ENCODE results near the gene OPN5.

The OPN5 gene

DNA sequence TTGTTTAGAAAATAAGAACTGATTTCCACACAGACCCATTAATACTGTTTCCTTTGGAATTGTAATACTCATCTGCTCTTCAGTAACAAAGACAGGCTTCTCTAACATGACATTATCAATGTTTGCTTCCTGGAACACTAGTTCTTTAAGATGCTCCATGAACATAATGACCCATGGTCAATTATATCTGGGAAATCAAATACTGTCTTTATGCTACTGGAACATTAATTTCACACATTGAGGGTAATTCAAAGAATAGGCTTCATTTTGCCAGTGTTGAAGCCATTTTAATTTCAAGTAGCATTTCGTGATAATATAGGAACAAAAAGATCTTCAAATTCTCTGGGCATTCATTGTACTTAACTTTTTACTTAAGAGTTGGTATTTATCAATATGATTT is 80.9 kb downstream of the OPN5 start:
- no peak overlapping the region for H3K4me3 ChIP-seq (replicated peaks; ENCODE audit: low read depth, low read length)
- no peak for DNase-seq (ENCODE audit: extremely low read depth, low read depth)
- no peak for TF ChIP-seq CTCF (IDR thresholded peaks at IDR 0.05; ENCODE audit: low read depth, low read length, missing control alignments)

GRCh38 chr6:47865206-47865605 is 83.4 kb downstream of the OPN5 start:
- no peak overlapping the region for H3K4me3 ChIP-seq (replicated peaks; ENCODE audit: low read depth, low read length)
- TF ChIP-seq CTCF (IDR thresholded peaks at IDR 0.05; ENCODE audit: low read depth, low read length, missing control alignments), result no peak
- DNase-seq (ENCODE audit: extremely low read depth, low read depth), result no peak

DNA sequence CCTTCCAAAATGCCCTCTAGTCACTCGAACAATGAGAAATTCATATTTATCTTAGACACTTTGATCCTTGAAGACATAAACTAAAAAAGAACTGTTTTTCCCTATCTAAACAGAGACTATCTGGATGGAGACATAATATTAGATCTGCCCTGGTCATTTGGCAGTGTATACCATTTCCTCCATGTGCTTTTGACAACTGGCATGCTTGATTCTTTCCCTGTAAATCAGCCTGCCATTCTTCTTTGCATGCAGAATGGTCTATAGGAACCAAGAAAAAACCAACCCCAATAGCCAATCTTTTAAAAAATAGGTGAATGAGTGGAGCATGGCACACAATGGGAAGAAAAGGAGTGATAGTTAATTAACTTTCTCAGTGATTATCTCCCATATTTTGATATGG is 93.8 kb downstream of the OPN5 start:
- TF ChIP-seq CTCF (IDR thresholded peaks at IDR 0.05; ENCODE audit: low read depth, low read length, missing control alignments), result no peak
- H3K4me3 ChIP-seq (replicated peaks; ENCODE audit: low read depth, low read length), result no peak overlapping the region
- no peak for DNase-seq (ENCODE audit: extremely low read depth, low read depth)

Data from HFF-Myc (cell line).